HepG2 (cell line): ENCODE measurements around the gene EEF1A1. TPM values are rescaled to one million over a fixed set of nuclear protein-coding genes. Genes with fewer than 3 reads are reported as not detected.

ENCODE experiments used
- ATF7-NPFF ChIP-seq: sonication (generic); formaldehyde crosslinking; IDR thresholded peaks from 2 replicates; pipeline ENCODE4 v1.8.1; 2023; ENCODE audit warnings: mild to moderate bottlenecking, low read depth, missing genetic modification reagents, moderate library complexity
- BCL3 ChIP-seq: sonication (generic); formaldehyde crosslinking; IDR thresholded peaks from 2 replicates; pipeline ENCODE4 v1.5.1; 2020; ENCODE audit warnings: mild to moderate bottlenecking, missing genetic modification reagents, moderate library complexity
- GPN1 ChIP-seq: sonication (generic); formaldehyde crosslinking; IDR thresholded peaks from 2 replicates; pipeline ENCODE4 v1.5.1; 2020; ENCODE audit warnings: missing genetic modification reagents, borderline replicate concordance
- HIC2 ChIP-seq: sonication (generic); formaldehyde crosslinking; IDR thresholded peaks from 2 replicates; pipeline ENCODE4 v1.9.0; 2022; ENCODE audit warnings: low read depth, missing genetic modification reagents
- HOMEZ ChIP-seq: IDR thresholded peaks from 2 replicates; pipeline ENCODE4 v1.6.1; 2016; ENCODE audit warnings: low read depth
- KAT8 ChIP-seq: IDR thresholded peaks from 2 replicates; pipeline ENCODE4 v1.6.1; 2016; ENCODE audit warnings: missing genetic modification reagents, missing compliant biosample characterization
- NCOA5 ChIP-seq: sonication (generic); formaldehyde crosslinking; IDR thresholded peaks from 2 replicates; pipeline ENCODE4 v1.4.0; 2020; ENCODE audit warnings: missing genetic modification reagents
- TERF1 ChIP-seq: sonication (generic); formaldehyde crosslinking; IDR thresholded peaks from 2 replicates; pipeline ENCODE4 v1.8.0; 2022; ENCODE audit warnings: mild to moderate bottlenecking, missing genetic modification reagents, moderate library complexity
- ZNF230 ChIP-seq: sonication (generic); formaldehyde crosslinking; IDR thresholded peaks from 2 replicates; pipeline ENCODE4 v1.4.0; 2020; ENCODE audit warnings: mild to moderate bottlenecking, missing genetic modification reagents
- ZNF644 ChIP-seq: IDR thresholded peaks from 2 replicates; pipeline ENCODE4 v1.6.1; 2016; ENCODE audit warnings: low read depth
- ZSCAN29 ChIP-seq: sonication (generic); formaldehyde crosslinking; conservative IDR thresholded peaks from 2 replicates; pipeline ENCODE4 v1.4.0; 2020; ENCODE audit warnings: mild to moderate bottlenecking, missing genetic modification reagents
- polyA plus RNA-seq, 8 experiments: library from polyadenylated mRNA; depleted of rRNA in 3 of 8; stranded (reverse) in 7 of 8; unstranded in 1 of 8; fragments of >200 nt; fragmentation: Illumina TruSeq in 4 of 8; extraction: Trizol in 4 of 8; gene quantifications; 2 replicates each; pipeline versions ENCODE4 v1.2.1 to v1.2.3, GENCODE V29; 2011 to 2016; ENCODE audit warnings: low read depth in 4 of 8, missing spikeins in 1 of 8, mixed read lengths in 1 of 8; ENCODE audit not compliant: insufficient read depth in 1 of 8
- total RNA-seq, 5 experiments: library from RNA; depleted of rRNA; stranded (reverse); fragments of >200 nt; fragmentation: Illumina TruSeq; extraction: Trizol; gene quantifications; 2 replicates each; pipeline ENCODE4 v1.2.3, GENCODE V29; 2016; ENCODE audit warnings: low read depth in 1 of 5
- TF ChIP-seq, protein P1 (sequence below): sonication (generic); formaldehyde crosslinking; IDR thresholded peaks from 2 replicates; pipeline ENCODE4 v1.4.0; 2020; ENCODE audit warnings: mild to moderate bottlenecking, missing genetic modification reagents, borderline replicate concordance
- TF ChIP-seq, protein P2 (sequence below), 2 experiments: IDR thresholded peaks; 2 replicates each; pipeline ENCODE4 v1.6.1; 2011 to 2012; ENCODE audit warnings: low read length in 2 of 2, borderline replicate concordance in 1 of 2, low read depth in 1 of 2, mild to moderate bottlenecking in 1 of 2, moderate library complexity in 1 of 2

The EEF1A1 gene
- total and polyA plus RNA-seq, 2 of the 13 experiments (the other 11 are each of a cell fraction or from before 2014, with no cell fraction given): 13,726 to 17,172 TPM

DNA sequence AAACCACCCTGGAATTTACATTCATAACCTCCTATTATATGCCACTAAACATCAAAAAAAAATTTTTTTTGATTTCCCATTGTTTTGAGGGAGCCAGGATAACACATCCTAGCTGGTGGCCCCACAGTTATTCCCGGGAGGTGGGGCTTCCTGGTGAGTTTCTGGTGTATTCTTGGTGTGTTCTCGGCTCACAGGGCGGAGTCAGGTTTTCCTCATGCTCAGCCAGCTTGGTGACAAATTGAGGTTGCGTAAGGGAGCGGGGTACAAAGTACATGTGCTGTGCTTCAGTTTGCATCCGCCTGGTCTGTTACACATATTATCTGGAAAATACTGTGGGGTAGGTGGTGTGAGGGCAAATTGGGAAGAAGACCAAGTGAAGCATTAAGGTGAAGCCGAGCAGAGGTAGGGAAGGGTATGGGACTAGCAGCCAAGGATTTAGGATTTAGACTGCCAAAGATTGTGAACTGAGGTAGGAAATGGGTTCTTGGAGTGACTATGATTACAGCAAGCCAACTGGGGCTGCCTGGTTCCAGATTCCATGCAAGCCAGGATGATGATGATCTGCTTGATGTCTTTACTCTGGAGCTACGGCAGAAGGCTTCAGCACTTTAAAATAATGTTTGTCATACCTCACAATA is 46.2 kb upstream of the EEF1A1 start (continued):
- TF ChIP-seq ZNF644 (peak; percentile 93), HIC2 (no peak; the same call in 1 of the 2 replicates), BCL3 (no peak), HOMEZ (CRISPR knock-in tag) (peak; percentile 85), KAT8 (peak; percentile 80), ATF7-NPFF (no peak), TERF1 (CRISPR knock-in tag) (no peak), ZNF230 (peak; percentile 67; the same call in 1 of the 2 replicates), NCOA5 (no peak), ZSCAN29 (CRISPR knock-in tag) (peak; percentile 85), GPN1 (CRISPR knock-in tag) (no peak)
- TF ChIP-seq, protein P1, sequence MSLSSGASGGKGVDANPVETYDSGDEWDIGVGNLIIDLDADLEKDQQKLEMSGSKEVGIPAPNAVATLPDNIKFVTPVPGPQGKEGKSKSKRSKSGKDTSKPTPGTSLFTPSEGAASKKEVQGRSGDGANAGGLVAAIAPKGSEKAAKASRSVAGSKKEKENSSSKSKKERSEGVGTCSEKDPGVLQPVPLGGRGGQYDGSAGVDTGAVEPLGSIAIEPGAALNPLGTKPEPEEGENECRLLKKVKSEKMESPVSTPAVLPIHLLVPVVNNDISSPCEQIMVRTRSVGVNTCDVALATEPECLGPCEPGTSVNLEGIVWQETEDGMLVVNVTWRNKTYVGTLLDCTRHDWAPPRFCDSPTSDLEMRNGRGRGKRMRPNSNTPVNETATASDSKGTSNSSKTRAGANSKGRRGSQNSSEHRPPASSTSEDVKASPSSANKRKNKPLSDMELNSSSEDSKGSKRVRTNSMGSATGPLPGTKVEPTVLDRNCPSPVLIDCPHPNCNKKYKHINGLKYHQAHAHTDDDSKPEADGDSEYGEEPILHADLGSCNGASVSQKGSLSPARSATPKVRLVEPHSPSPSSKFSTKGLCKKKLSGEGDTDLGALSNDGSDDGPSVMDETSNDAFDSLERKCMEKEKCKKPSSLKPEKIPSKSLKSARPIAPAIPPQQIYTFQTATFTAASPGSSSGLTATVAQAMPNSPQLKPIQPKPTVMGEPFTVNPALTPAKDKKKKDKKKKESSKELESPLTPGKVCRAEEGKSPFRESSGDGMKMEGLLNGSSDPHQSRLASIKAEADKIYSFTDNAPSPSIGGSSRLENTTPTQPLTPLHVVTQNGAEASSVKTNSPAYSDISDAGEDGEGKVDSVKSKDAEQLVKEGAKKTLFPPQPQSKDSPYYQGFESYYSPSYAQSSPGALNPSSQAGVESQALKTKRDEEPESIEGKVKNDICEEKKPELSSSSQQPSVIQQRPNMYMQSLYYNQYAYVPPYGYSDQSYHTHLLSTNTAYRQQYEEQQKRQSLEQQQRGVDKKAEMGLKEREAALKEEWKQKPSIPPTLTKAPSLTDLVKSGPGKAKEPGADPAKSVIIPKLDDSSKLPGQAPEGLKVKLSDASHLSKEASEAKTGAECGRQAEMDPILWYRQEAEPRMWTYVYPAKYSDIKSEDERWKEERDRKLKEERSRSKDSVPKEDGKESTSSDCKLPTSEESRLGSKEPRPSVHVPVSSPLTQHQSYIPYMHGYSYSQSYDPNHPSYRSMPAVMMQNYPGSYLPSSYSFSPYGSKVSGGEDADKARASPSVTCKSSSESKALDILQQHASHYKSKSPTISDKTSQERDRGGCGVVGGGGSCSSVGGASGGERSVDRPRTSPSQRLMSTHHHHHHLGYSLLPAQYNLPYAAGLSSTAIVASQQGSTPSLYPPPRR (CRISPR knock-in tag): peak; percentile 76; the same call in 1 of the 2 replicates
- TF ChIP-seq, protein P2, sequence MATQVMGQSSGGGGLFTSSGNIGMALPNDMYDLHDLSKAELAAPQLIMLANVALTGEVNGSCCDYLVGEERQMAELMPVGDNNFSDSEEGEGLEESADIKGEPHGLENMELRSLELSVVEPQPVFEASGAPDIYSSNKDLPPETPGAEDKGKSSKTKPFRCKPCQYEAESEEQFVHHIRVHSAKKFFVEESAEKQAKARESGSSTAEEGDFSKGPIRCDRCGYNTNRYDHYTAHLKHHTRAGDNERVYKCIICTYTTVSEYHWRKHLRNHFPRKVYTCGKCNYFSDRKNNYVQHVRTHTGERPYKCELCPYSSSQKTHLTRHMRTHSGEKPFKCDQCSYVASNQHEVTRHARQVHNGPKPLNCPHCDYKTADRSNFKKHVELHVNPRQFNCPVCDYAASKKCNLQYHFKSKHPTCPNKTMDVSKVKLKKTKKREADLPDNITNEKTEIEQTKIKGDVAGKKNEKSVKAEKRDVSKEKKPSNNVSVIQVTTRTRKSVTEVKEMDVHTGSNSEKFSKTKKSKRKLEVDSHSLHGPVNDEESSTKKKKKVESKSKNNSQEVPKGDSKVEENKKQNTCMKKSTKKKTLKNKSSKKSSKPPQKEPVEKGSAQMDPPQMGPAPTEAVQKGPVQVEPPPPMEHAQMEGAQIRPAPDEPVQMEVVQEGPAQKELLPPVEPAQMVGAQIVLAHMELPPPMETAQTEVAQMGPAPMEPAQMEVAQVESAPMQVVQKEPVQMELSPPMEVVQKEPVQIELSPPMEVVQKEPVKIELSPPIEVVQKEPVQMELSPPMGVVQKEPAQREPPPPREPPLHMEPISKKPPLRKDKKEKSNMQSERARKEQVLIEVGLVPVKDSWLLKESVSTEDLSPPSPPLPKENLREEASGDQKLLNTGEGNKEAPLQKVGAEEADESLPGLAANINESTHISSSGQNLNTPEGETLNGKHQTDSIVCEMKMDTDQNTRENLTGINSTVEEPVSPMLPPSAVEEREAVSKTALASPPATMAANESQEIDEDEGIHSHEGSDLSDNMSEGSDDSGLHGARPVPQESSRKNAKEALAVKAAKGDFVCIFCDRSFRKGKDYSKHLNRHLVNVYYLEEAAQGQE (IDR thresholded peaks at IDR 0.05; ENCODE audit: borderline replicate concordance in 1 of 2, low read depth in 1 of 2, low read length in 2 of 2): 0 out of 4 replicates have a peak, but pooled peaks of 1 of the 2 experiments have one; percentile 28
